Measurements from ENCODE around the gene TRAF3.

TRAF3 gene

DNA sequence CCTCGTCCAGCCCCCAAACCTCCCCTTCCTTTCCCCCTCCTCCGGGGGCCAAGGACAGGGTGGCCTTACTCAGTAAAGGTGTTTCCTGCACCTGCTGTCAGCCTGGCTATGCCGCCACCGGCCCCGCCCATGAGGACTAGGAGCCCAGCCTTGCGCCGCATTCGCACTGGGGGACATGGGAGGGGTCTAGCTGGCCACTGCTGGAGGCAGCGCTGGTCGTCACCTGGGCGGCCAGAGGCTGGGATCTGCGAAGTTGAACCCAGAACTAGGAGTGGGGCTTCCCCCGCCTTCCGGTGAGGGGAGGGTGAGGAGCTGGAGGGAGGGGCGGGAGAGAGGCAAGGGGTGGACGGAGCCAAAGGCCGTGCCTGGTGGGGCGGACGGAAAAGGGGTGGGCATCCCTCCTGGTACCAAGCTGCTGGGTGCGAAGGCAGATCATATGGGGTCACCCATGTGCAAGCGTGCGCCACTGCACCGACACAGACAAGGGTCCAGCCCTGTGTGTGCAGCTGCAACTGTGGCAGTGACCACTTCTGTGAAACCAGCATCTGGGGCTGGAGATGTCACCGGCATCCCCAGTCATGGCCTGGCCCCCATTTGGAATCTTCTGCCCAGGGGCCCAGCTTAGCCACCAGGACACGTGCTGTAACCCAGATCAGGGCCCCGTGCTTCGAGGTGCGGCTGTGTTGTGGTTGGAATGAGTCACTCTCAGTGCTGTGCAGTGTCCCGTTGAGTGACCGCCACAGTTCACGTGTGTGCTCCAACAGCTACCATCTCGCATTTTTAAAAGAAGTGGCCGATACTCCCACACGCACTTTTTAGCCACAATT lies 153.7 kb downstream of the TRAF3 start:
- in situ Hi-C loops (cut with HindIII; ENCODE audit: low sequenced_read_pairs), result no loop called here

DNA sequence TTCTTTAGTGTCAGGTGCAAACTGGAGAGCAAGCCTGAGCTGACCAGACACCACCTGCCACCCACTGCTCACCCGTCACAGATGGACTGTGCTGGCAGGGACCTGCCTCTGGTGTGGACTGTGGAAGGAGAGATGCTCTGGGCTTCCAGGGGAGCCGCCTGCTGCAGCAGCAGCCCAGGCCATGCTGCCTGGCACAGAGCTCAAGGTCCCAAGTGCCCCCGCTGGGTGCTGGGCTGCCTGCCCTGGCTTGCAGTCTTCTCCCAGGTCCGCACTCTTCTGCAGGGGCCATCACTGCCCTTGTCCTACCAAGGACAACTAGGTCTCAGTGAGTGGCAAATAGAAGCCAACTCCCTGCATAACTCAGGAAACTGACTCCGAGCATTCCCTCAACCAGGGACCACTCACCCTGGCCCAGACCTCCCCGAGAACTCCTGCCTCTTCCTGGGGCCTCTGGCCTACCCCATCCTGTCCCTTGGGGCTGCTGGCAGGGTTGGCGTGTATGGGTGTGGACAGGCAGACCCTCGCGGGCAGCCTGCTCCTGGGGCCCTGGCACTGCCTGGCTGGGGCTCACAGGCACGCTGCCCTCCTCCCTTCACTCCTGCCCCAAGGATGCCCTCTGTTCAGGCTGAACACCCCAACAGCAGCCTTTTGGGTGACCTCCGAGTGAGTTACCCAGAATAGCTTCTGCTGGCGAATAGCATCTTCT lies 154.5 kb downstream of the TRAF3 start:
- in situ Hi-C loops (cut with HindIII; ENCODE audit: low sequenced_read_pairs), result no loop called here

DNA sequence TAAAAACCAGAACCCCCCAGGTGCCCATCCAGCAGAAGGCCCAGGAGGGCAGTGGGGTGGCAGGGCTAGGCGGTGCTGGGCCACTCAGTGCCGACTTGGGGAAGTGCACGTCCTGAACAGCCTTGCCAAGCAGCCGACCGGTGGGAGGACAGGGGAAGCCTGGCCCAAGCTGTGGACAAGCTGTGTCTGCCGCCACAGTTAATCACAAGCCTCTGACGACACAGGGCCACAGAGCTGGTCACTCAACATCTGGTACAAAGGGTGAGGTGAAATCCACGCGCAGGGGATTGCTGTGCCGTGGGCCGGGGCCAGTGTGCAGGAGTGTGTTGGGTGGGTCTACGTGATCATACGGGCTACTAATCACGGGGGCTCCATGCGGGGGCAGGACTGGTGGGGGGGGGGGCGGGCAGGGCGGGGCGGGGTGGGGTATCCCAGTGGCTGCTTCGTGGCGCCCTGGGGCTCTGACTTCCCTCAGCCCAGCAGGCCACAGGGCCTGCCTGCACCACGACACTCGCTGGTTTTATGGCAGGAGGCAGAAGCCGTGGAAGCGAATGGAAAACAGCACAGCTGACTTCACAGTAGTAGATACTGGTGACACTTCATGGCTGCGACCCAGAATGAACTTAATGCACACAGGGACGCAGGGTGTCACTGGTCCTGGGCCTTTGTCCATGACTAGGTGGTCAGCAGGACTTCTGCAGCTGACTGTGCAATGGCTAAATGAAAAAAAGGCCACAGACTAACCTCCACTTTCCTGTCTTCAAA lies 155.4 kb downstream of the TRAF3 start:
- in situ Hi-C loops (cut with HindIII; ENCODE audit: low sequenced_read_pairs), result no loop called here

DNA sequence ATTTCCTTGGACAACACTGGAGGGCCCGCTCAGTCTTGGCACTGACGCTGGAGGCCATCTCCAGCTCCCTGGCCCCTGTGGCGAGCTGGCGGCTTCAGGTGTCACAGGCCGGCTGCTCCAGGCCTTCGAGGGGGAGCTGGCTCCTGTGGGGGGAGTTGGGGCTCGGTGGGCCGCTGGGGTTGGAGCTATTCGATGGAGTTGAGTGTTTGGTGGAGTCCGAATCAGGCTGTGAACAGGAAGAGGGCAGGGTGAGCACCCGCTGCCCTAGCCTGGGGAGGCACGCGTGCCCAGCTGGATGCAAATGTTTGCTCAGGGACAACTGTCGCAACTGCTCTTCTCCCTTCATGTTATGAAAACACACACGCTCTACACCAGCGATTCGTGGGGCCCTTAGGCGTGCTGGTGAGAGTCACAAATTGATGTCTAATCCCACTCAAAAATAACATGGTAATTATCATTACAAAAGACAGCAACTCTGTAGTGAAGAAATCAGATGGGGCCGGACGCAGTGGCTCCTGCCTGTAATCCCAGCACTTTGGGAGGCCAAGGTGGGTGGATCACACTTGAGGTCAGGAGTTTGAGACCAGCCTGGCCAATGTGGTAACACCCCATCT lies 156.5 kb downstream of the TRAF3 start:
- in situ Hi-C loops (cut with HindIII; ENCODE audit: low sequenced_read_pairs), result no loop called here

DNA sequence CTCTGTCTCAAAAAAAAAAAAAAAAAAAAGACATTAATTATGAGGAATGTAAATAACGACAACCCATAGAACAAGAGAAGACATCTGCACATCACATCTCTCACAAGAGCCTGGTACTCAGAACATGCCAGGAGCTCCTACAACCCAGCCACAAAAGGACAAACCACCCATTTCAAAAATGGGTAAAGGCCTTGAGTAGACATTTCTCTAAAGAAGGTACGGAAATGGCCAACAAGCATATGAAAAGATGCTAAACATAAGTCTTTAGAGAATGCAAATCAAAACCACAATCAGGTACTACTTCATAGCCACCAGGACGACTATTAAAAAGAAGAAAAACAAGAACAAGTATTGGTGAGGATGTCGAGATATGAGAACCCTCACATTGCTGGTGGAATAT lies 158.5 kb downstream of the TRAF3 start:
- in situ Hi-C loops (cut with HindIII; ENCODE audit: low sequenced_read_pairs), result no loop called here

DNA sequence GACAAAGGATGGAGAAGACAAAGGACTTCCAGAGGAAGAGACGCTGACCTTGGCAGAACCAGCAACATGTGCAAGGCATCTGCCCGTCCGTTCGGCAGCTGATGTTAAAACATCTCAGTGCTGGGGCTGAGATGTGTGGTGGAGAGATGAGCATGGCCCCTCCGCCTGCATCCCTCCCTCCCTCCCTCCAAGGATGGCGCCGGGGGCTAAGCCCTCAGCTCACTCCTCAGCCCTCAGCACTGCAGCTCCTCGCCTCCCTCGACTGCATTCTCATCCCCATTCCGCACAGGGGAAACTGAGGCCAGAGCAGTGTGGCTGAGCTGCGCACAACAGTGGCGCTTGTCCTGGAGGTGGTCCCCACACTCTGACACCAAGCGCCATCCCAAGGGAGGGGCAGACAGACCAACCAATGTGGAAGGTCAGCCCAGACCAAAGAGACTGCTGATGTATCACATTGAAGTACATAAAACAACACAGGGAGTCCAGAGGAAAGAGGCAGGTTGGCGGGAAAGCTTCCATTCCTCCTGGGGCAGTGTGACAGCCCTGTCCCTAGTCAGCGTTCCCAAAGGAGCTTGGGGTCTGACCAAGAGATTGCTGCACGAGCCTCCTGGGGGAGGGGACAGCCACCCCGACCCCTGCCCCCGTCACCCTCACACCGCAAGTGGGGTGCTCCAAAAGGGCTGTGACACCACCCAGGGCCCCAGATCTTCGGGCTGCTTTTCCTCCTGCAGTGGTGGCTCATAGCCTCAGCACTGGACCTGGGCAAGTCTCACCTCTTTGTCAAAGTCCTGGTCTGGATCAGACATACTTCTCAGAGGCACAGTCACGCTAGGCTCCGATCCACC lies 160.3 kb downstream of the TRAF3 start:
- in situ Hi-C loops (cut with HindIII; ENCODE audit: low sequenced_read_pairs), result no loop called here

DNA sequence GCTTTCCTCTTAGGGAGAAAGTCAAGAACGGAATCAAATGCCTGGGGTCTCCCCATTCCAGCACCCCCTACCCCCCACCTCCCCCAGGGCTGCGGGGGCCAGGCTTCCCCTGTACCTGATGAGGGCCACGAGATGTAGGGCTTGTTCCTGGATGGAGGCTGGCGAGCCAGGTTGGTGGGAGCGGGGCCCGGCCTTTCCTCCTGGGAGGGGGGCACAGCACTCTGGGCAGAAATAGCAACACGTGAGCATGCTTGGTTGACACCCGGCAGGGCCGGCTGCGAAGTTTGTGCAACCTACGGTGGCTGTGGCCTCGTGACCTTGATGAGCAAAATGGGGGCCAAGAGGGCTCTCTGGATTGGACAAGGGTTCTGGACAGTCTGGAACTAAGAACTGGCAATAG lies 160.9 kb downstream of the TRAF3 start:
- in situ Hi-C loops (cut with HindIII; ENCODE audit: low sequenced_read_pairs), result no loop called here

DNA sequence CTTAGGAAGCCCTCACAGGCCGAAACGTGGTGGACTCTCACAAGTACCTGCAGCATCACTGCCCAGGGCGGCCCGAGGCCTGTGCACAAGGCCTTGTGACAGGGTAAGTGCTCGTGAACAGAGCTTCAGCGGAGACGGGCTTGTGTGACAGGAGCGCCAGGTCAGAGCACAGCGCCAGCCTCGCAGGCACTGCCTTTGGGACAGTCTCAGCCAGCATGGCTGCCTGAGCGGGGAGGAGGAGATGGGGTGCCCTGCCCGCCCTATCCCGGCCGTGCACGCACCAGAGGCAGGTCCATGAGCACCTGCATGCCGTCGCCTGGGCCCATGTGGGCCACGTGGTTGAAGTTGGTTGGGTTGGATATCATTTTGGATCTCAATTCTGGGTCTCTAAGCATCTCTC lies 162.1 kb downstream of the TRAF3 start:
- in situ Hi-C loops (cut with HindIII; ENCODE audit: low sequenced_read_pairs), result no loop called here

DNA sequence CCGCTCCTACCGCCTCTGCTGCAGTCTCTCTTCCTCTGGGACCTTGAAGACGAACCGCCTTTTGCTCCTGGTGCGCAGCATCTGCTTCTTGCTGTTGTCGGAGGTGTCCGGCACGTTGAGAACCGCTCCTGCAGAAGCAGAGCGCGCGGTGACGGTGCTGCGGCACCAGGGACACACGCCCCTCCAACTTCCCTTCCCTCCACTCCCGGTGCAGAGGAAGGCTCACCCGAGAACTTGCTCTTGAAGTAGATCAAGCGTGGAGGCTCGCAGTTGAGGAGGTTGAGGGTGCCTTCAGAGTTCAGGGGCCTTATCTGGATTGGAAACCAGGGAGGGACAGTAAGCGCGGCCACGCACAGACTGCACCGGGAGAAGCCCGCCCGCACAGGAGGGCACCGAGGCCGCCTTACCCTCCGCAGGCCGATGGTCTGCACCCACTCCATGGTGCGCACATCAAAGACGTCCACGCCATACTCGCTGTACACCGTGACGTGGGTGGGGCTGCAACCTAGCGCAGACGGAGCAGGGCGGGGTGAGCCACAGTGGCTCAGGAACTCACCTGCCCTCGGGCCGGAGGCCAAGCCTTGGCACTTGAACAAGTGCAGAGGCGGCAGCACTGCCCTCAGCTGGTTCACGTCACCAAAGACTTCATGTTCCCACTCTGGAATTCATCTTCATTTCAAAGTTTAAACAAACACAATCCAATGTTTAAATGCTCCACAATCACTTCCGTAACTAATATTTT lies 162.7 kb downstream of the TRAF3 start:
- in situ Hi-C loops (cut with HindIII; ENCODE audit: low sequenced_read_pairs), result loop anchor here (5.0 kb wide), 1 partner anchor 37 kb away; no protein-coding TSS in a partner anchor

DNA sequence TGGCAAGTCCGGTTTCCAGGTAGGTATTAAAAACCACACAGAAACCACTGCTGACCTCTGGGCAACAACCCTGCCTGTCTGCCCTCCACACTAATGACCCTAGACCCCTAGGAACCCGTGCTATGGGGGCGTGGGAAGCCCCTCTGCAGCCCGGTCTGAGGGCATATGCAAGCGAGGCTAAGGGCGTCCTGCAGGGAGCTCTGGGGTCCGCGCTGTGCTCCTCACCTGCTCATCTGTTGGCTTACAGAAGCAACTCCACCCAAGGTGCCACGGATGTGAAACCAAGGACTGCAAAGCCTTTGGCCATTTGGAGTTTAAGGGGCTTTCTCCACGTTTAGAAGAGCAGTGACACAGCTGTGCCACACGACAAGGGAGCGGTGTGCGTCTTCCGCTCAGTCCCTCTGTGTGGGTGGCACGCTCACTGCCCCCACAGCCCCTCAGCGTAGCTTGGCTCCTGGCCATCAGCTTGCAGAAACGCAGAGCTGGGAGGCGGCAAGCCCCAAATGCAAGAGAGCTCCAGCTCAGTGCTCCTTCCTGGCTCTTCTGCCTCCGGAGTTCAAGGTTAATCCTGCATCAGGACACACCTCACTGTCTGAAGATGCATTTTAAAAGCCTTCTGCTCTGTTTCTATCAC lies 163.6 kb downstream of the TRAF3 start:
- in situ Hi-C loops (cut with HindIII; ENCODE audit: low sequenced_read_pairs), result loop anchor here (5.0 kb wide), 1 partner anchor 36 kb away; no protein-coding TSS in a partner anchor

DNA sequence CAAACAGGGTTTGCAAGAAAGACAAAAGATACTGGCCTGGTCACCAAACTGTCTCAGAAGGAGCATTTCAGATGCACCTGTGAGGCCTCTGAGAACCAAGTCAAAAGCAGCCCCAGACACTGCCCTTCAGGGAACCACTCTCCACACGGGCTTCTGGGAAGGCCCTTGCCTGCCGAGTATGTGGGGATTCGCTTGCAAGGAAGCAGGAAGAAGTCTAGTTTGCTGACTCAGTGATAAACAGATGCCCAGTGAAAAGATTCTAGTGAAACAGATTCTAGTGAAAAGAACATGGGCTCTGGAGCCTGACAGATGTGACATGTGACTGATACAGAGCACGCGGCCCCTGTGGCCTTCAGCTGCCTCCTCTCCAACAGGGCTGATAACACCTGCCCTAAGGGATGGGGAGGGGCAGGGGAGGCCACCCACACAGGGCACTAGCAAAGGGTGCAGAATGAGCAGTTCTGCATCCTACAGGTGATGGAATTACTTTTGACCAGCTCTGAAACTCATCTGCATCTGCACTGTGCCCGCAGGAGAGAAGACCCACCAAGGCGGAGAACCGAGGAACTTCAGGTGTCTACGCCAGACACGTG lies 164.3 kb downstream of the TRAF3 start:
- in situ Hi-C loops (cut with HindIII; ENCODE audit: low sequenced_read_pairs), result loop anchor here (5.0 kb wide), 1 partner anchor 36 kb away; no protein-coding TSS in a partner anchor

DNA sequence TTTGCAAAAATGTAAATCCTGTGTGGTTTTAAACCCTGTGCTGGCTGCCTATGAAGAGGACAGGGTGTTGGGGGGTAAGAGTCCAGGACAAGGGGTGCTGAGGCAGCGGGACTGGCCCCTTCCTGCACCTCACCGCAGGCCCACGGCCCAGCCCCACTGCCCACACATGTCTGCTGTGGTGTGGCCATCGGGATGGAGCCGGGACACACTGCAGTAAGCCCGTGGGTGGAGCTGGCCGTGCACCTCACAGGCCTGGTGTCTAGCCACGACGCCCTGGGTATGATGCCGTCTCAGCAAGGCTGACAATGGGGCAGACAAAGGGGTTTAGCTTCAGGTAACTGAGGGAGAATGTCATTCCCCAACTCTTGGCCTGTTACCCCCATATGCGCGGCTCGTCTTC lies 164.8 kb downstream of the TRAF3 start:
- in situ Hi-C loops (cut with HindIII; ENCODE audit: low sequenced_read_pairs), result loop anchor here (5.0 kb wide), 1 partner anchor 35 kb away; no protein-coding TSS in a partner anchor

DNA sequence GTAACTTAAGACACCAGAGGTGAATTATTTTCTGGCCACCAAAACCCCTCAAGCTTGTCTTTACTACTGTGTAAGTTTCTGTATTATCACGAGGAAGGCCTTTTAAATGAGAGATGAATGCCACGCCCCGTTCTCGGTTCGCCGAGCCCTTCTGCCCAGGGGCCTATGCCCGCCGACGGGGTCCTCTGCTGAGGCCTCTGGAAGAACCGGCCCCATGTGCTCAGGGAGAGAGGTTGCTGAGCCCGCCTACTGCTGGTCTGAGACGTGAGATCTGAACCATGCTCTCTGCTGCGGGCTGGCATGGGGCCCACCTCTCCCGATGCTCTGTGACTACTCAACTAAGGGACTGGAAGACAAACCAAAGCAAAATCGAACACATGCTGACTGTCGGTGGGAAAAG lies 166.2 kb downstream of the TRAF3 start:
- in situ Hi-C loops (cut with HindIII; ENCODE audit: low sequenced_read_pairs), result loop anchor here (5.0 kb wide), 1 partner anchor 34 kb away; no protein-coding TSS in a partner anchor

DNA sequence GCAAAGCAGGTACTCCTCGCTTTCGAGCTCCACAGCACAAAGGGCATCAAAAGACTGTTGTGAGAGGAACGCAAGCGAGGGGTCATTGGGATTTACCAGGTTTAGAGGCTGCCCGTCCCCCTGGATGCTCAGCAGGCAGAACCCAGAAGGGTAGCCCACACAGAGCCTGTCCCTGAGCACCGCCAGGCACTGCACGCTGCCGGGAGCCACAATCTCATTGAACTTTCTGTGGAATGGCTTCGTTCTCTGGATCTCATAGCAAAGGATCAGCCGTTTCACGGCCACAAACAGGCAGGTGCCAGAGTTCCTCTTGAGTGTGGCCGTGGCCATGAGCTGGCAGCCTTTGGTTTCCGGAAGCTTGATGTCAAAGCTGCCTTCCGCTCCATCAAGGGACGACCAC lies 166.7 kb downstream of the TRAF3 start:
- in situ Hi-C loops (cut with HindIII; ENCODE audit: low sequenced_read_pairs), result loop anchor here (5.0 kb wide), 1 partner anchor 33 kb away; no protein-coding TSS in a partner anchor

DNA sequence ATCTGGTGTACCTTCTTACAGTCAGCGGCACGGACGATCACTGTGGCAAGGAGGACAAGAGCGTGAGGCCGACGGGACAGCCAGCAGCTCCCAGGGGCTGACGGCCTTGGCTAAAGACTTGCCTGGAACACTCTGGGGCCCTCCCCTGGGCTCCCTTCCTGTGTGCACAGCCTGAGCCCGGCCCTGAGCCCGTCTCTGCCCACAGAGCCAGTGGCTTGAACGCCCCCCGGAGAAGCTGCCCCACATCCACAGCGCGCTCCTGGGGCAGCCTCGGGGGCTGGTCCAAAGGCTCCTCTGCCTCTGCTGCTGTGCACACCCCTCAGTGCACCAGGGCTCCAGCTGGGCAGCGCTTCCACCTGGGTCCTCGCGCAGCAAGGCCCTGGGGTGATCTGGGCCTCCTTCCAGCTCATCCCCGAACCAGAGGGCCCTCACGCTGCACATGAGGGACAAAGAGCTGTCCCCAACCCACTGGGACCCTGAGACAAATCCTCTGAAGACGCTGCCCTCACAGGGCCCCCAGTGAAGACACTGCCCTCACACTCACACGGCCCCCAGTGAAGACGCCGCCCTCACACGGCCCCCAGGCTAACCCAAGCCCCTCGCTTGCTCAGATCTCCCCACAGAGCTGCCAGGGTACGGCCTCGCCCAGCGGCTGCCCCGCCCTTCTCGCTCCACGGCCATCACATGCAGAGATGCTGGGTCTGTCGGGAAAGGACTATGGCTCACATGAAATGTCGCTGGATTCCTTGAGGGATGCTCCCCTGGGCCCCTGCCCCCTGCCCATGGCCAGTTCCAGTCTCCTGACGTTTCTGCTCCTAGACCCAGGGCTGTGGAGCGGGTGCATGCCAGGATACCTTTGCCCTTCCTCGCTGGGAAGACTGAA lies 167.4 kb downstream of the TRAF3 start:
- in situ Hi-C loops (cut with HindIII; ENCODE audit: low sequenced_read_pairs), result loop anchor here (5.0 kb wide), 1 partner anchor 33 kb away; no protein-coding TSS in a partner anchor

DNA sequence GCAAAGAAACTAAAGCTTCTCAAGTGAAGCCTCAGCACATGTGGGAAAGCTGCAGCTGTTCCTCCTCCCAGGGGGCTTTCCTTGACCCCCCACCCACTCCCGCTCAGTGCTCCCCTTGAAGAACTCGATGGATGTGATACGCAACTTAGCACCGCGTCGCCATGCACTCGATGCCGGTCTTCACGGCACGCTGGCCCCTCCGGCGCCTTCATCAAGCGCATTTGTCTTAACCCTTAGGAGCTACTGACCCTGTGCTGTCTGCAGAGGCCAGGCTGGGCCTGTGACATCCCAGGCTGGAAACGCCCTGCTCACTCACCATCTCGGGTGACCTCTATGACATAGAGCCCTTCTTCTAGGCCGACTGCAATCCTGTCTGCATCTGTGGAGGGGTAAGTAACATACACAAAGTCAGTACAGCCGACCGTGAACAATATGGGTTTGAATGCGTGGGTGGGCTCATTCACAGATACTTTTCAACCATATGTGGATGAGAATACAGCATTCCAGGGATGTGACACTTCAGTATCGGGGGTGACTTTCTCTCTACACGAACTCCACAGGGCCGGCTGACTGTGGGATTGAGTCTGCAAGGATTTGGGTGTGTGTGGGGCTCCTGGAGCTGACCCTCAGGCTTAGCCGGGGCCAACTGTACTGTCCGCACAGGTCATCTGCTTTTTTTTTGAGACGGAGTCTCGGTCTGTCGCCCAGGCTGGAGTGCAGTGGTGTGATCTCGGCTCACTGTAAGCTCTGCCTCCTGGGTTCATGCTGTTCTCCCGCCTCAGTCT lies 168.3 kb downstream of the TRAF3 start:
- in situ Hi-C loops (cut with HindIII; ENCODE audit: low sequenced_read_pairs), result no loop called here

Measured in endothelial cell of hepatic sinusoid (primary cell).